Calu3 (cell line): ENCODE measurements around the gene NBR1. TPM values are rescaled to one million over a fixed set of nuclear protein-coding genes. Genes with fewer than 3 reads are reported as not detected.
"Not testable (repeated sequence)": the region's sequence is repeated elsewhere in the genome, so short reads cannot be mapped to it uniquely, and the experiment has no call there.

Experiments
- BruUV-seq: library from RNA; stranded (reverse); fragments of 400-500 nt; replicated peaks from 2 replicates; lab custom pipeline; 2021; lab: Mats Ljungman, UMichigan
- CTCF ChIA-PET: fragments of 300-600 bp; sonication (Branson Sonifier 250); formaldehyde crosslinking; loops from one replicate; lab custom pipeline; 2022; ENCODE audit warnings: antibody characterized with exemption; lab: Charles Lee
- DNase-seq: peaks from one replicate; pipeline ENCODE4 v3.0.0; 2022
- H3K27ac Mint-ChIP-seq: one replicate; pipeline ENCODE4 v1.8.0; 2022; ENCODE audit warnings: mixed read lengths; ENCODE audit not compliant: unreplicated experiment
- H3K27me3 Mint-ChIP-seq: one replicate; pipeline ENCODE4 v1.8.0; 2022; ENCODE audit warnings: mixed read lengths; ENCODE audit not compliant: unreplicated experiment
- H3K36me3 Mint-ChIP-seq: one replicate; pipeline ENCODE4 v1.8.0; 2022; ENCODE audit warnings: mild to moderate bottlenecking, moderate library complexity, mixed read lengths; ENCODE audit not compliant: insufficient read depth, unreplicated experiment
- H3K4me1 Mint-ChIP-seq: one replicate; pipeline ENCODE4 v1.8.0; 2022; ENCODE audit warnings: mild to moderate bottlenecking, low read depth, mixed read lengths; ENCODE audit not compliant: unreplicated experiment
- H3K4me3 Mint-ChIP-seq: one replicate; pipeline ENCODE4 v1.8.0; 2022; ENCODE audit warnings: mild to moderate bottlenecking, low read depth, moderate library complexity, mixed read lengths; ENCODE audit not compliant: unreplicated experiment
- H3K9me3 Mint-ChIP-seq: one replicate; pipeline ENCODE4 v1.8.0; 2022; ENCODE audit warnings: low read depth, mixed read lengths; ENCODE audit not compliant: unreplicated experiment
- CTCF ChIP-seq: fragments of 200-600 bp; IDR thresholded peaks from one replicate; pipeline ENCODE4 v1.8.0; 2022; ENCODE audit warnings: antibody characterized with exemption; ENCODE audit not compliant: unreplicated experiment
- intact Hi-C: fragments of 100-400 bp; cut with micrococcal nuclease; formaldehyde crosslinking; loops from one replicate; pipeline ENCODE4 v1.10.0; 2022; ENCODE audit not compliant: unreplicated experiment
- total RNA-seq: library from RNA; stranded (reverse); gene quantifications from 2 replicates; pipeline ENCODE4 v1.2.3, GENCODE V29; 2022

Gene NBR1
- total RNA-seq, 1 experiment from 2014 or later, result 89.0 TPM

- Mint-ChIP-seq H3K4me3 (peak overlapping the region; percentile 69), H3K9me3 (no peaks in the 10 kb centered on the region), H3K27ac (peak overlapping the region; percentile 93), H3K27me3 (no peaks in the 10 kb centered on the region), H3K4me1 (peaks cover 24% of the 10 kb centered on the region), H3K36me3 (peaks cover 51% of the 10 kb centered on the region)
- BruUV-seq, result no TSS peak
- CTCF ChIA-PET, result interaction anchor here (1.0 kb wide), 2 partner anchors 25 to 47 kb away, joined by 4 to 5 read pairs; no protein-coding TSS in a partner anchor
- no peak for TF ChIP-seq CTCF
- intact Hi-C loops, result no loop called here
- DNase-seq, result peak; percentile 22
These were observed 5.1 kb downstream of the NBR1 start for GRCh38 chr17:43176119-43176570.

- H3K36me3 Mint-ChIP-seq, result peaks cover 53% of the 10 kb centered on the region
- CTCF ChIA-PET, result interaction anchor here (0.7 kb wide), 1 partner anchor 951 kb away, joined by 3 read pairs; no protein-coding TSS in a partner anchor
- no TSS peak for BruUV-seq
These were observed 12.9 kb downstream of the NBR1 start for GRCh38 chr17:43183921-43184320.

GRCh38 chr17:43186656-43187055 lies 15.6 kb downstream of the NBR1 start:
- intact Hi-C loops, DNase-seq: not testable (repeated sequence)
- CTCF ChIA-PET, result interaction anchor here (0.7 kb wide), 1 partner anchor 131 kb away, joined by 4 read pairs; no protein-coding TSS in a partner anchor

More at GRCh38 chr17:43183921-43184320, 12.9 kb downstream of the NBR1 start:
- no peak for DNase-seq
- Mint-ChIP-seq H3K4me1 (no peaks in the 10 kb centered on the region), H3K27me3 (no peaks in the 10 kb centered on the region), H3K27ac (no peak overlapping the region), H3K9me3 (no peaks in the 10 kb centered on the region), H3K4me3 (no peak overlapping the region)
- intact Hi-C loops, result no loop called here
- TF ChIP-seq CTCF, result no peak

GRCh38 chr17:43193251-43193650 lies 22.2 kb downstream of the NBR1 start:
- Mint-ChIP-seq H3K36me3 (peaks cover 86% of the 10 kb centered on the region), H3K9me3 (no peaks in the 10 kb centered on the region), H3K4me1 (no peaks in the 10 kb centered on the region), H3K27me3 (no peaks in the 10 kb centered on the region), H3K4me3 (no peak overlapping the region), H3K27ac (no peak overlapping the region)
- intact Hi-C loops, result no loop called here
- no TSS peak for BruUV-seq
- DNase-seq, result no peak
- TF ChIP-seq CTCF, result no peak
- CTCF ChIA-PET, result interaction anchor here (0.6 kb wide), 1 partner anchor 172 kb away, joined by 3 read pairs; no protein-coding TSS in a partner anchor

More at GRCh38 chr17:43186656-43187055, 15.6 kb downstream of the NBR1 start:
- H3K9me3 Mint-ChIP-seq, H3K4me1 Mint-ChIP-seq, H3K27me3 Mint-ChIP-seq, H3K4me3 Mint-ChIP-seq, BruUV-seq, H3K27ac Mint-ChIP-seq: not testable (repeated sequence)
- peaks cover 69% of the 10 kb centered on the region for H3K36me3 Mint-ChIP-seq

- BruUV-seq, result no TSS peak
- no peak for DNase-seq
- Mint-ChIP-seq H3K27me3 (no peaks in the 10 kb centered on the region), H3K9me3 (no peaks in the 10 kb centered on the region), H3K4me1 (no peaks in the 10 kb centered on the region), H3K4me3 (no peak overlapping the region), H3K36me3 (peaks cover 94% of the 10 kb centered on the region), H3K27ac (no peak overlapping the region)
- TF ChIP-seq CTCF, result no peak
- CTCF ChIA-PET, result interaction anchor here (0.6 to 0.9 kb wide), 3 partner anchors 28 to 874 kb away, joined by 3 read pairs; no protein-coding TSS in a partner anchor
- intact Hi-C loops, result no loop called here
These were observed 28.6 kb downstream of the NBR1 start for GRCh38 chr17:43199633-43200032.
